CD14-positive monocyte (primary cell): ENCODE measurements around the gene DTNB. TPM values are rescaled to one million over a fixed set of nuclear protein-coding genes. Genes with fewer than 3 reads are reported as not detected.
A peak's percentile ranks its signal among the peaks of the same experiment; 100 is the strongest.

Experiments used
- DNase-seq, 3 donors: peaks; one replicate each; pipeline ENCODE4 v3.0.0-alpha.2; 2011 to 2022
- H2AFZ ChIP-seq: 2 replicates; pipeline ENCODE4 v1.6.0; 2012; ENCODE audit warnings: mild to moderate bottlenecking, low read depth, low read length, inconsistent platforms; ENCODE audit not compliant: insufficient read depth, poor library complexity, severe bottlenecking
- H3K27ac ChIP-seq, 2 donors: 1 replicate in 1 of 2; 2 replicates in 1 of 2; pipeline ENCODE4 v1.5.1; 2012 to 2013; ENCODE audit warnings: low read length in 2 of 2, control low read depth in 1 of 2, inconsistent platforms in 1 of 2, low read depth in 1 of 2, mild to moderate bottlenecking in 1 of 2
- H3K27me3 ChIP-seq, 2 donors: one replicate each; pipeline versions ENCODE4 v1.6.0 to v1.6.1; 2011 to 2013; ENCODE audit warnings: low read length in 2 of 2; ENCODE audit not compliant: control insufficient read depth in 2 of 2, insufficient read depth in 2 of 2
- H3K36me3 ChIP-seq, 2 donors: replicated peaks in 1 of 2; 1 replicate in 1 of 2; 2 replicates in 1 of 2; pipeline versions ENCODE4 v1.5.1 to v1.6.1; 2012 to 2013; ENCODE audit warnings: low read length in 2 of 2, control low read depth in 1 of 2, inconsistent platforms in 1 of 2, mild to moderate bottlenecking in 1 of 2; ENCODE audit not compliant: insufficient read depth in 2 of 2, control insufficient read depth in 1 of 2
- H3K4me1 ChIP-seq, 2 donors: 1 replicate in 1 of 2; 2 replicates in 1 of 2; pipeline versions ENCODE4 v1.5.1 to v1.6.1; 2012 to 2013; ENCODE audit warnings: low read length in 2 of 2, control low read depth in 1 of 2, inconsistent platforms in 1 of 2, mild to moderate bottlenecking in 1 of 2, moderate library complexity in 1 of 2; ENCODE audit not compliant: insufficient read depth in 2 of 2, control insufficient read depth in 1 of 2
- H3K4me2 ChIP-seq: replicated peaks from 2 replicates; pipeline ENCODE3; 2012; ENCODE audit warnings: low read length, moderate library complexity, mild to moderate bottlenecking; ENCODE audit not compliant: poor library complexity, severe bottlenecking; ENCODE audit errors: extremely low read depth
- H3K4me3 ChIP-seq, 3 experiments: fragments of 200-600 bp in 1 of 3; sonication (generic) in 1 of 3; replicated peaks in 1 of 3; 1 replicate in 2 of 3; 2 replicates in 1 of 3; pipeline ENCODE4 v1.5.1; 2011 to 2013; ENCODE audit warnings: low read length in 3 of 3, mild to moderate bottlenecking in 3 of 3, control low read depth in 2 of 3, low read depth in 2 of 3, inconsistent platforms in 1 of 3, moderate library complexity in 1 of 3
- H3K79me2 ChIP-seq: 2 replicates; pipeline ENCODE4 v1.6.0; 2012; ENCODE audit warnings: mild to moderate bottlenecking, control low read depth, inconsistent platforms, low read length, moderate library complexity; ENCODE audit not compliant: insufficient read depth
- H3K9ac ChIP-seq: 2 replicates; pipeline ENCODE4 v1.6.0; 2017; ENCODE audit warnings: low read length, mild to moderate bottlenecking; ENCODE audit not compliant: insufficient read depth, poor library complexity, severe bottlenecking
- H3K9me3 ChIP-seq, 2 donors: replicated peaks in 1 of 2; 1 replicate in 1 of 2; 2 replicates in 1 of 2; pipeline versions ENCODE4 v1.5.1 to v1.6.1; 2012 to 2013; ENCODE audit warnings: low read length in 2 of 2, control low read depth in 1 of 2; ENCODE audit not compliant: control insufficient read depth in 1 of 2, insufficient read depth in 1 of 2
- H4K20me1 ChIP-seq: 2 replicates; pipeline ENCODE4 v1.6.0; 2012; ENCODE audit warnings: mild to moderate bottlenecking, low read length, control low read depth, moderate library complexity; ENCODE audit not compliant: insufficient read depth
- H3K27ac Mint-ChIP-seq, 7 donors: one replicate each; pipeline ENCODE4 v1.8.0; 2020; ENCODE audit warnings: mild to moderate bottlenecking in 7 of 7, mixed read lengths in 7 of 7, moderate library complexity in 6 of 7, inconsistent platforms in 2 of 7
- H3K27me3 Mint-ChIP-seq, 3 donors: one replicate each; pipeline ENCODE4 v1.8.0; 2021 to 2022; ENCODE audit warnings: low read depth in 3 of 3, mild to moderate bottlenecking in 3 of 3, mixed read lengths in 3 of 3, moderate library complexity in 3 of 3, inconsistent platforms in 1 of 3
- H3K36me3 Mint-ChIP-seq, 2 donors: one replicate each; pipeline ENCODE4 v1.8.0; 2020; ENCODE audit warnings: mixed read lengths in 2 of 2, inconsistent platforms in 1 of 2, mild to moderate bottlenecking in 1 of 2
- H3K4me1 Mint-ChIP-seq: one replicate; pipeline ENCODE4 v1.8.0; 2020; ENCODE audit warnings: mild to moderate bottlenecking, mixed read lengths
- H3K4me3 Mint-ChIP-seq, 2 donors: one replicate each; pipeline ENCODE4 v1.8.0; 2020; ENCODE audit warnings: mild to moderate bottlenecking in 2 of 2, mixed read lengths in 2 of 2, moderate library complexity in 1 of 2
- H3K9me3 Mint-ChIP-seq, 7 donors: one replicate each; pipeline ENCODE4 v1.8.0; 2020 to 2022; ENCODE audit warnings: mixed read lengths in 7 of 7, mild to moderate bottlenecking in 6 of 7, moderate library complexity in 6 of 7, inconsistent platforms in 2 of 7
- WGBS: methylation state at CpG from one replicate; pipeline ENCODE4 v1.1.5; 2013; ENCODE audit warnings: missing lambda C conversion rate; ENCODE audit not compliant: insufficient coverage; 5-methylcytosine and 5-hydroxymethylcytosine counted together
- intact Hi-C, 2 donors: fragments of 100-400 bp; cut with micrococcal nuclease; formaldehyde crosslinking; loops; one replicate each; pipeline versions ENCODE4 v1.15.0 to v1.15.1; 2023
- polyA plus RNA-seq, 3 donors: library from polyadenylated mRNA; depleted of rRNA in 1 of 3; unstranded in 2 of 3; stranded (reverse) in 1 of 3; fragments of 300-500 nt in 2 of 3; fragments of >200 nt in 1 of 3; fragmentation: Illumina TruSeq in 2 of 3; gene quantifications; 1 replicate in 2 of 3; 2 replicates in 1 of 3; pipeline ENCODE4 v1.2.3, GENCODE V29; 2012 to 2021
- TF ChIP-seq, protein P1 (sequence below): fragments of 200-600 bp; IDR thresholded peaks from one replicate; pipeline ENCODE4 v1.8.0; 2022; ENCODE audit warnings: antibody characterized with exemption, mild to moderate bottlenecking

DTNB gene
- polyA plus RNA-seq, 3 donors = 3.0 to 4.2 (median 3.3) TPM

DNA sequence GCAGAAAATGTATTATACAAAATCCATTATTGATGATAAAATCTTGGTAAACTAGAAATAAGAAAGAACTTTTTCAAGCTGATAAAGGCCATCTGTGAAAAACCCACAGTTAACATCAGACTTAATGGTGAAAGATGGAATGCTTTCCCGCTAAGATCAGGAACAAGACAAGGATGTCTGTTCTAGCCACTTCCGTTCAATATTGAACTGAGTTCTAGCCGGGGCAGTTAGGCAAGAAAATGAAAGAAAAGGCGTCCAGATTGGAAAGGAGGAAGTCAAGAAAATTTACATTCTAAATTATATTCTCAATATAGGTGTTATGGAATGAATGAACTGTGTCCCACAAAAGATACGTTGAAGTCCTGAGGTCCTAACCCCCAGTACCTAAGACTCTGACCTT is 39.1 kb upstream of the DTNB start:
- H3K4me1 ChIP-seq = peaks cover 8 to 16% of the 10 kb centered on the region in 2 donors
- peak overlapping the region; percentile 82 for H3K4me2 ChIP-seq
- H3K79me2 ChIP-seq = no peaks in the 10 kb centered on the region
- H3K27me3 Mint-ChIP-seq = peaks cover 0 to 3% (median 0%) of the 10 kb centered on the region in 3 donors
- TF ChIP-seq, protein P1, sequence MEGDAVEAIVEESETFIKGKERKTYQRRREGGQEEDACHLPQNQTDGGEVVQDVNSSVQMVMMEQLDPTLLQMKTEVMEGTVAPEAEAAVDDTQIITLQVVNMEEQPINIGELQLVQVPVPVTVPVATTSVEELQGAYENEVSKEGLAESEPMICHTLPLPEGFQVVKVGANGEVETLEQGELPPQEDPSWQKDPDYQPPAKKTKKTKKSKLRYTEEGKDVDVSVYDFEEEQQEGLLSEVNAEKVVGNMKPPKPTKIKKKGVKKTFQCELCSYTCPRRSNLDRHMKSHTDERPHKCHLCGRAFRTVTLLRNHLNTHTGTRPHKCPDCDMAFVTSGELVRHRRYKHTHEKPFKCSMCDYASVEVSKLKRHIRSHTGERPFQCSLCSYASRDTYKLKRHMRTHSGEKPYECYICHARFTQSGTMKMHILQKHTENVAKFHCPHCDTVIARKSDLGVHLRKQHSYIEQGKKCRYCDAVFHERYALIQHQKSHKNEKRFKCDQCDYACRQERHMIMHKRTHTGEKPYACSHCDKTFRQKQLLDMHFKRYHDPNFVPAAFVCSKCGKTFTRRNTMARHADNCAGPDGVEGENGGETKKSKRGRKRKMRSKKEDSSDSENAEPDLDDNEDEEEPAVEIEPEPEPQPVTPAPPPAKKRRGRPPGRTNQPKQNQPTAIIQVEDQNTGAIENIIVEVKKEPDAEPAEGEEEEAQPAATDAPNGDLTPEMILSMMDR = no peak
- peak overlapping the region in 2 of 3 experiments; percentile 77 to 95 for H3K4me3 ChIP-seq
- no peaks in the 10 kb centered on the region for H4K20me1 ChIP-seq
- peak overlapping the region; percentile 61 for H3K9ac ChIP-seq
- no peaks in the 10 kb centered on the region for H3K36me3 ChIP-seq
- intact Hi-C loops = no loop called here
- H3K4me1 Mint-ChIP-seq = peaks cover 9% of the 10 kb centered on the region
- peak overlapping the region; percentile 90 for H2AFZ ChIP-seq
- H3K9me3 Mint-ChIP-seq = peaks cover 0 to 5% (median 0%) of the 10 kb centered on the region in 7 donors
- peak in 2 of 3 donors; percentile 14 to 22 for DNase-seq
- no peaks in the 10 kb centered on the region for H3K9me3 ChIP-seq
- WGBS = no CpG with 5 or more reads among the region's 5 CpGs
- peak overlapping the region in 1 of 2 donors; percentile 81 for H3K27ac ChIP-seq
- H3K27me3 ChIP-seq = no peaks in the 10 kb centered on the region
- peak overlapping the region; percentile 84 to 99 for H3K4me3 Mint-ChIP-seq
- H3K36me3 Mint-ChIP-seq = no peaks in the 10 kb centered on the region
- H3K27ac Mint-ChIP-seq = peak overlapping the region in 1 of 7 donors; percentile 90

DNA sequence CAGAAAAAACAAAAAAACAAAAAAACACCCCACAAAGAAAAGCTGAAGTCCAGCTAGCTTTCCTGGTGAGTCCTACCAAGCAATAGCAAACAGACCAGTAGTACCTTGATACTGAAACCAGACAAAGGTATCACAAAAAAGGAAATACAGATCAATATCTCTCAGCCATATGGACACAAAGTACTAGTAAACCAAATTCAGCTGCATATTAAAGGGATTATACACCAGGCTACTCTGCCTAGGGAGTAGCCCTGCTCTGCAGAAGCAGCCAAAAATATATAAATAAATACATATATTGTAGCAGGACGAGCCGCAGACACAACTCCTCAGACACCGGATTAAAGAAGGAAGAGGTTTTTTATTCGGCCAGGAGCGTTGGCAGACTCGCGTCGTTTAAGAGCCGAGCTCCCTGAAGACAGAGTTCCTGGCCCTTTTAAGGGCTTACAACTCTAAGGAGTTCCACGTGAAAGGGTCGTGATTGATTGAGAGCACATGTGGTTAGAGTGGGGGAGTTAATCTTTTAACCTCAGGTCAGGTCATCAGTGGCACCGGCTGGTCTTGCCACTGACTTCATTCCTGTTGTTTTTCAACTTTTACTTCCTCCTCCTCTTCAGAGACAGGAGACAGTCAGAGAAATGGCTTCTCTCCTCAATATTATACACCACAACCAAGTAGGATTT is 38.4 kb upstream of the DTNB start:
- Histone ChIP-seq H3K27me3 (no peaks in the 10 kb centered on the region), H3K9me3 (no peaks in the 10 kb centered on the region), H3K4me3 (peak overlapping the region; percentile 42 to 95 (median 77)), H3K9ac (peak overlapping the region; percentile 61), H3K4me1 (peaks cover 8 to 16% of the 10 kb centered on the region in 2 donors), H3K4me2 (peak overlapping the region; percentile 82), H3K36me3 (no peaks in the 10 kb centered on the region), H2AFZ (peak overlapping the region; percentile 90), H3K79me2 (no peaks in the 10 kb centered on the region), H4K20me1 (no peaks in the 10 kb centered on the region), H3K27ac (peak overlapping the region in 1 of 2 donors; percentile 81)
- TF ChIP-seq, protein P1 = no peak
- intact Hi-C loops = no loop called here
- Mint-ChIP-seq H3K4me3 (peak overlapping the region; percentile 84 to 99), H3K9me3 (peaks cover 0 to 5% (median 0%) of the 10 kb centered on the region in 7 donors), H3K4me1 (peaks cover 9% of the 10 kb centered on the region), H3K27me3 (peaks cover 0 to 3% (median 0%) of the 10 kb centered on the region in 3 donors), H3K27ac (peak overlapping the region; percentile 77 to 94 (median 93)), H3K36me3 (no peaks in the 10 kb centered on the region)
- WGBS = 0% methylated on average over 7 of the region's 12 CpGs
- DNase-seq = peak in 1 of 3 donors; percentile 24
